ENCODE results near the gene LHCGR.

GRCh38 chr2:48779019-48779716 lies 23.6 kb upstream of the LHCGR start:
- no peak for TF ChIP-seq CTCF (conservative IDR thresholded peaks at IDR 0.05; ENCODE audit: low read depth in 2 of 2)
- TF ChIP-seq POLR2AphosphoS5 (IDR thresholded peaks at IDR 0.05; ENCODE audit: low read depth) = no peak
- no peak for TF ChIP-seq EZH2 (IDR thresholded peaks at IDR 0.05; ENCODE audit: low read depth, unreplicated experiment)
- no peak for TF ChIP-seq STAT1 (IDR thresholded peaks at IDR 0.05; ENCODE audit: unreplicated experiment)
- no peak for TF ChIP-seq NANOG (IDR thresholded peaks at IDR 0.05; ENCODE audit: borderline replicate concordance)
- TF ChIP-seq JUNB (IDR thresholded peaks at IDR 0.05; ENCODE audit: unreplicated experiment) = no peak
- TF ChIP-seq, protein P1, sequence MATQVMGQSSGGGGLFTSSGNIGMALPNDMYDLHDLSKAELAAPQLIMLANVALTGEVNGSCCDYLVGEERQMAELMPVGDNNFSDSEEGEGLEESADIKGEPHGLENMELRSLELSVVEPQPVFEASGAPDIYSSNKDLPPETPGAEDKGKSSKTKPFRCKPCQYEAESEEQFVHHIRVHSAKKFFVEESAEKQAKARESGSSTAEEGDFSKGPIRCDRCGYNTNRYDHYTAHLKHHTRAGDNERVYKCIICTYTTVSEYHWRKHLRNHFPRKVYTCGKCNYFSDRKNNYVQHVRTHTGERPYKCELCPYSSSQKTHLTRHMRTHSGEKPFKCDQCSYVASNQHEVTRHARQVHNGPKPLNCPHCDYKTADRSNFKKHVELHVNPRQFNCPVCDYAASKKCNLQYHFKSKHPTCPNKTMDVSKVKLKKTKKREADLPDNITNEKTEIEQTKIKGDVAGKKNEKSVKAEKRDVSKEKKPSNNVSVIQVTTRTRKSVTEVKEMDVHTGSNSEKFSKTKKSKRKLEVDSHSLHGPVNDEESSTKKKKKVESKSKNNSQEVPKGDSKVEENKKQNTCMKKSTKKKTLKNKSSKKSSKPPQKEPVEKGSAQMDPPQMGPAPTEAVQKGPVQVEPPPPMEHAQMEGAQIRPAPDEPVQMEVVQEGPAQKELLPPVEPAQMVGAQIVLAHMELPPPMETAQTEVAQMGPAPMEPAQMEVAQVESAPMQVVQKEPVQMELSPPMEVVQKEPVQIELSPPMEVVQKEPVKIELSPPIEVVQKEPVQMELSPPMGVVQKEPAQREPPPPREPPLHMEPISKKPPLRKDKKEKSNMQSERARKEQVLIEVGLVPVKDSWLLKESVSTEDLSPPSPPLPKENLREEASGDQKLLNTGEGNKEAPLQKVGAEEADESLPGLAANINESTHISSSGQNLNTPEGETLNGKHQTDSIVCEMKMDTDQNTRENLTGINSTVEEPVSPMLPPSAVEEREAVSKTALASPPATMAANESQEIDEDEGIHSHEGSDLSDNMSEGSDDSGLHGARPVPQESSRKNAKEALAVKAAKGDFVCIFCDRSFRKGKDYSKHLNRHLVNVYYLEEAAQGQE (IDR thresholded peaks at IDR 0.05; ENCODE audit: unreplicated experiment) = no peak

Measured in GM23338 (cell line).